ENCODE results near the gene TMTC2.

Gene TMTC2

DNA sequence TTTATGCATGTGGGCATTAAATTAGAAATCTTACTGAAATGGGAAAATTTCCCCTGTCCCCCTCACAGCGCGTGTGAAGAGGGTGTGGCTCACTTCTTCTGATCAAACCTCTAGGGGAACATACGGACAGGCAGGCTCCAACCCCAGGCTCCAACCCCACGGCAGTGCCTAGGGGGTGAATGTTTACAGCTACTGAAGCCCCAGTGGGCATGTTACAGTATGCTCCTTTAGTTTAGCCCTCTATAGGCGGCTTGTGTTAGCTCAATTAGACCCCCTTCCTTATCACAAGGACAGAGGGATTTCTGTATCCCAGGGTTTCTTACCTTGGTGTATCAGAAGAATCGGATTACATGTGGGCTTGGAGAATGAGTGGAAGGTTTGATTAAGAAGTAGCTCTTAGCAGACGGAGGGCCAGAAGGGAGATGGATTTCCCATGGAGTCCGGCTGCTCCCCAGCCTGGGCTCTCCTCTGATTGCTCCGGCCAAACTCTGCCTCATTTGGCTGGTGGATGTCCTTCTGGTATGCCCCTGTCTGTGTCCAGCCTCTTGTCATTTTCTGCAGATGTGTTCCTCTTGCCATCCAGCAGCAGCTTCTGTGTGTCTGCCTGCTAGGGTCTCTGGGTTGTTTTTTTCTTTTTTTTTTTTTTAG is 223.7 kb downstream of the TMTC2 start:
- H3K27me3 ChIP-seq (ENCODE audit: insufficient read depth, low read length) = no peaks in the 10 kb centered on the region
- no peaks in the 10 kb centered on the region for H3K9me3 ChIP-seq (ENCODE audit: insufficient read depth, low read depth, low read length)
- H3K4me3 ChIP-seq (ENCODE audit: low read length) = no peak overlapping the region
- H3K9ac ChIP-seq (ENCODE audit: low read depth, low read length) = no peak overlapping the region
- no peak overlapping the region for H3K27ac ChIP-seq (ENCODE audit: low read length)
- no peaks in the 10 kb centered on the region for H3K36me3 ChIP-seq (ENCODE audit: insufficient read depth, low read depth, low read length)
- no peaks in the 10 kb centered on the region for H3K4me1 ChIP-seq (ENCODE audit: insufficient read depth, low read length)

- no peaks in the 10 kb centered on the region for H3K36me3 ChIP-seq (ENCODE audit: insufficient read depth, low read depth, low read length)
- H3K9ac ChIP-seq (ENCODE audit: low read depth, low read length) = no peak overlapping the region
- H3K27me3 ChIP-seq (ENCODE audit: insufficient read depth, low read length) = no peaks in the 10 kb centered on the region
- no peak overlapping the region for H3K27ac ChIP-seq (ENCODE audit: low read length)
- no peaks in the 10 kb centered on the region for H3K4me1 ChIP-seq (ENCODE audit: insufficient read depth, low read length)
- no peaks in the 10 kb centered on the region for H3K9me3 ChIP-seq (ENCODE audit: insufficient read depth, low read depth, low read length)
- H3K4me3 ChIP-seq (ENCODE audit: low read length) = no peak overlapping the region
These were observed 225.7 kb downstream of the TMTC2 start for GRCh38 chr12:82912406-82912805.

DNA sequence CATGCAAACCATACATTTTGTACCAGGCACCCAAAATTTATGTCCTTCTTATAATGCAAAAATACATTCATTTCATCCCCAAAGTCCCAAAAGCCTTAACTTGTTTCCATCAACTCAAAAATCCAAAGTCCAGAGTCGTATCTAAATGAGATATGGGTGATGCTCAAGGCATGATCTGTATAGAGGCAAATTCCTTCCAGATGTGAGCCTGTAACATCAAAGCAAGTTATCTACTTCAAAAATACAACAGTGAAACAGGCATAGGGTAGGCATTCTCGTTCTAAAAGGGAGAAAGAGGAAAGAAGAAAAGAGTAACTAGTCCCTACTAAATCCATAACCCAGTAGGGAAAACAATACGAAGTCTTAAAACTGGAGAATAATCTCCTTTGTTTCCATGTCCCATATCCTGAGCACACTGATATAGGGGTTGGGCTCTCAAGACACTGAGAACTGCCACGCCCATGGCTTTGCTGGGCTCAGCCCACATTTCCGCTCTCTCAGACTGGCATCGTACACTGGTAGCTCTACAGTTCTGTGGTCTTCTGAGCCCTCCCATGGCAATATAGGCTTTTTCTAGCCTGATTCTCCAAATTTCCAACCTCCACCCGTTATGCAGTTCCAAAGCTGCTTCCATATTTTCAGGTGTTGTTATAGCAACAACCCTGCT is 232.8 kb downstream of the TMTC2 start:
- no peaks in the 10 kb centered on the region for H3K4me1 ChIP-seq (ENCODE audit: insufficient read depth, low read length)
- no peak overlapping the region for H3K4me3 ChIP-seq (ENCODE audit: low read length)

GRCh38 chr12:82923935-82924334 is 237.2 kb downstream of the TMTC2 start:
- H3K4me3 ChIP-seq (ENCODE audit: low read length) = no peak overlapping the region
- no peak overlapping the region for H3K27ac ChIP-seq (ENCODE audit: low read length)
- H3K9me3 ChIP-seq (ENCODE audit: insufficient read depth, low read depth, low read length) = no peaks in the 10 kb centered on the region
- H3K27me3 ChIP-seq (ENCODE audit: insufficient read depth, low read length) = no peaks in the 10 kb centered on the region
- no peaks in the 10 kb centered on the region for H3K36me3 ChIP-seq (ENCODE audit: insufficient read depth, low read depth, low read length)
- H3K9ac ChIP-seq (ENCODE audit: low read depth, low read length) = no peak overlapping the region
- H3K4me1 ChIP-seq (ENCODE audit: insufficient read depth, low read length) = peaks cover 15% of the 10 kb centered on the region

More for the DNA sequence above, 232.8 kb downstream of the TMTC2 start:
- no peak overlapping the region for H3K27ac ChIP-seq (ENCODE audit: low read length)
- no peaks in the 10 kb centered on the region for H3K27me3 ChIP-seq (ENCODE audit: insufficient read depth, low read length)
- no peak overlapping the region for H3K9ac ChIP-seq (ENCODE audit: low read depth, low read length)
- H3K36me3 ChIP-seq (ENCODE audit: insufficient read depth, low read depth, low read length) = no peaks in the 10 kb centered on the region
- H3K9me3 ChIP-seq (ENCODE audit: insufficient read depth, low read depth, low read length) = no peaks in the 10 kb centered on the region

GRCh38 chr12:82926630-82927029 is 239.9 kb downstream of the TMTC2 start:
- H3K4me3 ChIP-seq (ENCODE audit: low read length) = no peak overlapping the region
- H3K4me1 ChIP-seq (ENCODE audit: insufficient read depth, low read length) = peaks cover 18% of the 10 kb centered on the region
- no peak overlapping the region for H3K27ac ChIP-seq (ENCODE audit: low read length)
- no peaks in the 10 kb centered on the region for H3K9me3 ChIP-seq (ENCODE audit: insufficient read depth, low read depth, low read length)
- H3K36me3 ChIP-seq (ENCODE audit: insufficient read depth, low read depth, low read length) = no peaks in the 10 kb centered on the region
- no peaks in the 10 kb centered on the region for H3K27me3 ChIP-seq (ENCODE audit: insufficient read depth, low read length)
- H3K9ac ChIP-seq (ENCODE audit: low read depth, low read length) = no peak overlapping the region

DNA sequence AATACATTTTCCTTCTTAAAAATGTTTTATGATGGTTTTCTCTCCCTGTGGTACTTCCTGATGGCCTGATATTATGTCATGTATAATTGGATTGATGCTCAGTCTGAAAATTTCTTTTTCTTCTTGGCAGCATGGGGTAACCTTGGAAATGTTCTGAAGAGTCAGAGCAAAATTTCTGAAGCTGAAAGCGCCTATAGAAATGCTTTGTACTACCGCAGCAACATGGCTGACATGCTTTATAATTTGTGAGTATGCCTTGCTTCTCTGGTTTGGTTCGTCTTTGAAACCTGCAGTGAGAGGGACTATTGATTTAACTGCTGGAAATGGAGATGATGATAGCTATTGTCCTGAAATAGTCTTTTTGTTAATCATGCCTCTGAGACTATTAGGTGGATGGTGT is 243.6 kb downstream of the TMTC2 start:
- Histone ChIP-seq H3K4me1 (ENCODE audit: insufficient read depth, low read length) (peaks cover 19% of the 10 kb centered on the region), H3K27ac (ENCODE audit: low read length) (no peak overlapping the region), H3K9ac (ENCODE audit: low read depth, low read length) (no peak overlapping the region), H3K27me3 (ENCODE audit: insufficient read depth, low read length) (no peaks in the 10 kb centered on the region), H3K36me3 (ENCODE audit: insufficient read depth, low read depth, low read length) (no peaks in the 10 kb centered on the region), H3K4me3 (ENCODE audit: low read length) (no peak overlapping the region), H3K9me3 (ENCODE audit: insufficient read depth, low read depth, low read length) (no peaks in the 10 kb centered on the region)

DNA sequence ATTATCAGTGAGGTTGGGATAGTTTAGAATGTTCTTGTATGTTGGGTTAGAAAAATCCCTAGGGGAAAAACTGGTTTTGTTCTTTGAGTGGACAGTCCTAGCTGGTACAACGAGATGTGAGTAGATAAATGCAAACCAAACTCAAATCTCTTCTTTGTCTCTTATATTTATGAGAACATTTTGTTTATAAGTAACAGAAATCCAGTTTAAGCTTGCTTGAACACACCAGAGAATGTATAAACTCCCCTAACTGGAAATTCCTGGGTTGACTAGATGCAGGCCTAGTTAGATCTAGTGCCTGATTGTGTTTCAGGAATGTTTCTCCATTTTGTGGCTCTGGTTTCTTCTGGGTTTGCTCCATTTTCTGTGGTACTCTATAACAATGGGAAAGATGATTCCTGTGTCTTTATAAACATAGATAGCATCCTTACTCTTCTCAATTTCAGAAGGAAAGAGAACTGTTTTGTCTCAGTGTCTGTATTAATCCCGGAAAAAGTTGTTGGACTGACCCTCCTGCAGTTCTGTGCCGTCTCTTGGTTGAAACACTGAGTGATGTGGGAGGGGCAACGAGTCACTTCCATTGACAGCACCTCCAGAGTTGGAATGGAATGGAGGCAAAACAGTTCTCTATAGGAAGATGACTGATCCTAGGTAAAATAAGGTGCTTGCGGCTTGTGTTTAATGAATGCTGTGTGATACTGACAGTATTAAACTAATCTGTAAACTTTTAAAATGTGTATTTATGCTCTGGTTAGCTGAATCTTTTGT is 244.8 kb downstream of the TMTC2 start:
- H3K9me3 ChIP-seq (ENCODE audit: insufficient read depth, low read depth, low read length) = no peaks in the 10 kb centered on the region
- no peak overlapping the region for H3K9ac ChIP-seq (ENCODE audit: low read depth, low read length)
- peaks cover 19% of the 10 kb centered on the region for H3K4me1 ChIP-seq (ENCODE audit: insufficient read depth, low read length)
- no peak overlapping the region for H3K4me3 ChIP-seq (ENCODE audit: low read length)
- H3K27ac ChIP-seq (ENCODE audit: low read length) = no peak overlapping the region
- H3K36me3 ChIP-seq (ENCODE audit: insufficient read depth, low read depth, low read length) = no peaks in the 10 kb centered on the region
- no peaks in the 10 kb centered on the region for H3K27me3 ChIP-seq (ENCODE audit: insufficient read depth, low read length)

- Histone ChIP-seq H3K9me3 (ENCODE audit: insufficient read depth, low read depth, low read length) (no peaks in the 10 kb centered on the region), H3K36me3 (ENCODE audit: insufficient read depth, low read depth, low read length) (no peaks in the 10 kb centered on the region), H3K27me3 (ENCODE audit: insufficient read depth, low read length) (no peaks in the 10 kb centered on the region), H3K9ac (ENCODE audit: low read depth, low read length) (no peak overlapping the region), H3K4me3 (ENCODE audit: low read length) (no peak overlapping the region), H3K27ac (ENCODE audit: low read length) (no peak overlapping the region), H3K4me1 (ENCODE audit: insufficient read depth, low read length) (no peaks in the 10 kb centered on the region)
These were observed 250.4 kb downstream of the TMTC2 start for GRCh38 chr12:82937151-82937550.

- Histone ChIP-seq H3K27me3 (ENCODE audit: insufficient read depth, low read length) (no peaks in the 10 kb centered on the region), H3K4me3 (ENCODE audit: low read length) (no peak overlapping the region), H3K27ac (ENCODE audit: low read length) (no peak overlapping the region), H3K36me3 (ENCODE audit: insufficient read depth, low read depth, low read length) (no peaks in the 10 kb centered on the region), H3K9ac (ENCODE audit: low read depth, low read length) (no peak overlapping the region), H3K4me1 (ENCODE audit: insufficient read depth, low read length) (no peaks in the 10 kb centered on the region), H3K9me3 (ENCODE audit: insufficient read depth, low read depth, low read length) (no peaks in the 10 kb centered on the region)
These were observed 255.8 kb downstream of the TMTC2 start for GRCh38 chr12:82942521-82942920.

DNA sequence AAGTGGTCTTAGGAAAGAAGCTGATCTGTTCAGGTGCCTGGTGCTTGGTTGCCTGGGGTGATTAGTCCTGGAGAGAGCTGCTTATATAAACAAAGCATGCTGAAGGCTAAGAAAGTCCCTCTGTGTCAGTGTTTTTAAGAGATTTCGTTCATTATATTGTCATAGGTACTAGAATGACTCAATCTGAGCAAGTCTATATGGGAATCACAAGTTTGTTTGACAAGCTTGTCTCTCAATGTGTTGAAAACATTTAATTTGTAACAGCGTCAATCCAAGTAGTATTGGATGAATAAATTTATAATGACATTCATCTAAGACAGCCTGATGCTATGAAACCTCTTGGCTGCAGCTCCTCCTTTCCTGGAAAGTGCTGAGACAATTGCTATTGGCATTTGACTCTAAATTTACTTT is 256.3 kb downstream of the TMTC2 start:
- no peaks in the 10 kb centered on the region for H3K27me3 ChIP-seq (ENCODE audit: insufficient read depth, low read length)
- H3K27ac ChIP-seq (ENCODE audit: low read length) = no peak overlapping the region
- no peaks in the 10 kb centered on the region for H3K4me1 ChIP-seq (ENCODE audit: insufficient read depth, low read length)
- H3K9ac ChIP-seq (ENCODE audit: low read depth, low read length) = no peak overlapping the region
- no peak overlapping the region for H3K4me3 ChIP-seq (ENCODE audit: low read length)
- no peaks in the 10 kb centered on the region for H3K36me3 ChIP-seq (ENCODE audit: insufficient read depth, low read depth, low read length)
- H3K9me3 ChIP-seq (ENCODE audit: insufficient read depth, low read depth, low read length) = no peaks in the 10 kb centered on the region

DNA sequence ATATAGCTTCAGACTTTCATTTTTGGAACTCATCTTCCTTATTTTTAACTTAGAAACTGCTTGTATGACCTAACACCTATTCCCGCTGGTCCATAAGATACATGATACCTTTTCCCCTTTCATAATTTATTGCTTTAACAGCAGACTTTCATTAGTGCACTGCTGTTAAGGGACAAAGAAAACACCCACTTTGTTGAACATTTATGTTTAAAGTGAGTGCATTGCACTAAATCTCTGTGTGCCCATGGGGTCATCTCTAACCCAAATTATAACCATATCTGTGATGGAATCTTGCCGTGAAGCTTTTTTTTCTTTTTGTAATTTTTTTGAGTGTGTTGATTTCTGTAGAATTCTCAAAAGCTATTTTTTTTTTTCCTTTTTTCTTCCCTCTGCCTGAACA is 261.8 kb downstream of the TMTC2 start:
- Histone ChIP-seq H3K9me3 (ENCODE audit: insufficient read depth, low read depth, low read length) (no peaks in the 10 kb centered on the region), H3K4me1 (ENCODE audit: insufficient read depth, low read length) (no peaks in the 10 kb centered on the region), H3K27me3 (ENCODE audit: insufficient read depth, low read length) (no peaks in the 10 kb centered on the region), H3K27ac (ENCODE audit: low read length) (no peak overlapping the region), H3K36me3 (ENCODE audit: insufficient read depth, low read depth, low read length) (no peaks in the 10 kb centered on the region), H3K4me3 (ENCODE audit: low read length) (no peak overlapping the region), H3K9ac (ENCODE audit: low read depth, low read length) (no peak overlapping the region)

DNA sequence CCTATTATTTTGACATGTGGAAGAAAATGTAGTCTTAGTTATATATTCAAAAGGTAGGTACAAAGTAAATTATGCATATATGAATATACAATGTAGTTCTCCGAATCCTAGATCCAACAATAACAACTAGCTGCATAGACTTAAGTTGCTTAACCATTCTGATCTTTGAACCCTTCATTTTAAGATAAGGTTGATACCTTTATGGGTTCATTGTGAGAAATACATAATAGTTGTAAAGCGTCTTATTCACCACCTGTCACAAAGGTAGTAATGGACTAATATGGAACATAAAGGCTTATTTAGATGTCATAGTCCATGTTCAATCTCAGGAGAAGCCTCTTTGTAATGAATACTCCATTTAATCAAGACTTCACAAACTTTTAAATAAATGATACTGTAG is 263.6 kb downstream of the TMTC2 start:
- no peaks in the 10 kb centered on the region for H3K9me3 ChIP-seq (ENCODE audit: insufficient read depth, low read depth, low read length)
- no peaks in the 10 kb centered on the region for H3K27me3 ChIP-seq (ENCODE audit: insufficient read depth, low read length)
- H3K4me3 ChIP-seq (ENCODE audit: low read length) = no peak overlapping the region
- H3K27ac ChIP-seq (ENCODE audit: low read length) = no peak overlapping the region
- no peak overlapping the region for H3K9ac ChIP-seq (ENCODE audit: low read depth, low read length)
- H3K36me3 ChIP-seq (ENCODE audit: insufficient read depth, low read depth, low read length) = no peaks in the 10 kb centered on the region
- H3K4me1 ChIP-seq (ENCODE audit: insufficient read depth, low read length) = no peaks in the 10 kb centered on the region

Measured in iPS-20b (cell line).